SK-N-SH treated with all-trans-retinoic acid at 6 μM for 48 hours (cell line): ENCODE results near the gene DDX24.

Experiments
- ARNTL ChIP-seq: fragments of 450-650 bp; formaldehyde crosslinking; IDR thresholded peaks from 2 replicates; pipeline ENCODE4 v1.5.0; 2020; ENCODE audit warnings: low read depth, mild to moderate bottlenecking, moderate library complexity, borderline replicate concordance
- BACH2 ChIP-seq: fragments of 250-450 bp; sonication (Bioruptor Pico); IDR thresholded peaks from 2 replicates; pipeline ENCODE4 v1.9.0; 2021; ENCODE audit warnings: mild to moderate bottlenecking, borderline replicate concordance
- CSDC2 ChIP-seq: fragments of 250-450 bp; sonication (Bioruptor Pico); IDR thresholded peaks from 2 replicates; pipeline ENCODE4 v1.5.0; 2020; ENCODE audit warnings: mild to moderate bottlenecking, moderate library complexity
- ESRRG ChIP-seq: fragments of 250-450 bp; sonication (Bioruptor Pico); IDR thresholded peaks from 2 replicates; pipeline ENCODE4 v1.6.1; 2021; ENCODE audit warnings: mild to moderate bottlenecking
- RARB ChIP-seq: fragments of 250-450 bp; sonication (Bioruptor Pico); IDR thresholded peaks from 2 replicates; pipeline ENCODE4 v1.8.0; 2021; ENCODE audit warnings: mild to moderate bottlenecking, moderate library complexity
- SNAI2 ChIP-seq: fragments of 250-450 bp; sonication (Bioruptor Pico); IDR thresholded peaks from 2 replicates; pipeline ENCODE4 v1.5.0; 2020; ENCODE audit warnings: mild to moderate bottlenecking, moderate library complexity
- ZFP3 ChIP-seq: fragments of 250-450 bp; sonication (Bioruptor Pico); IDR thresholded peaks from 2 replicates; pipeline ENCODE4 v1.5.0; 2020; ENCODE audit warnings: mild to moderate bottlenecking, moderate library complexity
- ZFP30 ChIP-seq: fragments of 450-650 bp; formaldehyde crosslinking; IDR thresholded peaks from 2 replicates; pipeline ENCODE4 v1.5.0; 2022; ENCODE audit warnings: mild to moderate bottlenecking, moderate library complexity
- ZNF8 ChIP-seq: fragments of 450-650 bp; formaldehyde crosslinking; IDR thresholded peaks from 2 replicates; pipeline ENCODE4 v1.5.0; 2020; ENCODE audit warnings: mild to moderate bottlenecking, moderate library complexity
- TF ChIP-seq, protein P1 (sequence below): fragments of 250-450 bp; sonication (Bioruptor Pico); IDR thresholded peaks from 2 replicates; pipeline ENCODE4 v1.5.1; 2020; ENCODE audit warnings: low read depth, mild to moderate bottlenecking, moderate library complexity
- TF ChIP-seq, protein P2 (sequence below): fragments of 250-450 bp; sonication (Bioruptor Pico); IDR thresholded peaks from 2 replicates; pipeline ENCODE4 v1.8.0; 2021; ENCODE audit warnings: low read depth, mild to moderate bottlenecking, moderate library complexity, borderline replicate concordance
- TF ChIP-seq, protein P3 (sequence below): fragments of 250-450 bp; sonication (Bioruptor Pico); IDR thresholded peaks from 2 replicates; pipeline ENCODE4 v1.8.0; 2020; ENCODE audit warnings: mild to moderate bottlenecking, moderate library complexity, borderline replicate concordance

DNA sequence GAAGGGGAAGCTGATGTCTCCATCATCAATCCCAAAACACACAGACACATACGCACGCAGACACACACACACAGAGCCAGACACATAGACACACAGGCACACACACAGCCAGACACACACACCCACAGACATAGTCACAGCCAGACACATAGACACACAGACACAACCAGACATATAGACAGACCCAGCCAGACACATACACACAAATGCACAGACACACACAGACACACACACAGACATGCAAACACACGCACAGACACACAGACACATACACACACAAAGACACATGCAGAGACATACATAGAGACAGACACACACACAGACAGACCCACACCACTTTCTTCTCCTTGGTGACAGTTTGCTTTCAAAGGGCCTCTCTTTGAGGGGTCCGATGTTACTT is 77.6 kb downstream of the DDX24 start:
- TF ChIP-seq CSDC2 (CRISPR knock-in tag) = no peak
- TF ChIP-seq, protein P1, sequence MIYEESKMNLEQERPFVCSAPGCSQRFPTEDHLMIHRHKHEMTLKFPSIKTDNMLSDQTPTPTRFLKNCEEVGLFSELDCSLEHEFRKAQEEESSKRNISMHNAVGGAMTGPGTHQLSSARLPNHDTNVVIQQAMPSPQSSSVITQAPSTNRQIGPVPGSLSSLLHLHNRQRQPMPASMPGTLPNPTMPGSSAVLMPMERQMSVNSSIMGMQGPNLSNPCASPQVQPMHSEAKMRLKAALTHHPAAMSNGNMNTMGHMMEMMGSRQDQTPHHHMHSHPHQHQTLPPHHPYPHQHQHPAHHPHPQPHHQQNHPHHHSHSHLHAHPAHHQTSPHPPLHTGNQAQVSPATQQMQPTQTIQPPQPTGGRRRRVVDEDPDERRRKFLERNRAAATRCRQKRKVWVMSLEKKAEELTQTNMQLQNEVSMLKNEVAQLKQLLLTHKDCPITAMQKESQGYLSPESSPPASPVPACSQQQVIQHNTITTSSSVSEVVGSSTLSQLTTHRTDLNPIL (CRISPR knock-in tag) = no peak
- no peak for TF ChIP-seq ARNTL
- no peak for TF ChIP-seq ZFP3
- TF ChIP-seq, protein P2, sequence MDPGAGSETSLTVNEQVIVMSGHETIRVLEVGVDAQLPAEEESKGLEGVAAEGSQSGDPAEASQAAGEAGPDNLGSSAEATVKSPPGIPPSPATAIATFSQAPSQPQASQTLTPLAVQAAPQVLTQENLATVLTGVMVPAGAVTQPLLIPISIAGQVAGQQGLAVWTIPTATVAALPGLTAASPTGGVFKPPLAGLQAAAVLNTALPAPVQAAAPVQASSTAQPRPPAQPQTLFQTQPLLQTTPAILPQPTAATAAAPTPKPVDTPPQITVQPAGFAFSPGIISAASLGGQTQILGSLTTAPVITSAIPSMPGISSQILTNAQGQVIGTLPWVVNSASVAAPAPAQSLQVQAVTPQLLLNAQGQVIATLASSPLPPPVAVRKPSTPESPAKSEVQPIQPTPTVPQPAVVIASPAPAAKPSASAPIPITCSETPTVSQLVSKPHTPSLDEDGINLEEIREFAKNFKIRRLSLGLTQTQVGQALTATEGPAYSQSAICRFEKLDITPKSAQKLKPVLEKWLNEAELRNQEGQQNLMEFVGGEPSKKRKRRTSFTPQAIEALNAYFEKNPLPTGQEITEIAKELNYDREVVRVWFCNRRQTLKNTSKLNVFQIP = no peak
- TF ChIP-seq SNAI2 = no peak
- TF ChIP-seq RARB (CRISPR knock-in tag) = no peak
- TF ChIP-seq, protein P3, sequence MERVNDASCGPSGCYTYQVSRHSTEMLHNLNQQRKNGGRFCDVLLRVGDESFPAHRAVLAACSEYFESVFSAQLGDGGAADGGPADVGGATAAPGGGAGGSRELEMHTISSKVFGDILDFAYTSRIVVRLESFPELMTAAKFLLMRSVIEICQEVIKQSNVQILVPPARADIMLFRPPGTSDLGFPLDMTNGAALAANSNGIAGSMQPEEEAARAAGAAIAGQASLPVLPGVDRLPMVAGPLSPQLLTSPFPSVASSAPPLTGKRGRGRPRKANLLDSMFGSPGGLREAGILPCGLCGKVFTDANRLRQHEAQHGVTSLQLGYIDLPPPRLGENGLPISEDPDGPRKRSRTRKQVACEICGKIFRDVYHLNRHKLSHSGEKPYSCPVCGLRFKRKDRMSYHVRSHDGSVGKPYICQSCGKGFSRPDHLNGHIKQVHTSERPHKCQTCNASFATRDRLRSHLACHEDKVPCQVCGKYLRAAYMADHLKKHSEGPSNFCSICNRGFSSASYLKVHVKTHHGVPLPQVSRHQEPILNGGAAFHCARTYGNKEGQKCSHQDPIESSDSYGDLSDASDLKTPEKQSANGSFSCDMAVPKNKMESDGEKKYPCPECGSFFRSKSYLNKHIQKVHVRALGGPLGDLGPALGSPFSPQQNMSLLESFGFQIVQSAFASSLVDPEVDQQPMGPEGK = no peak
- TF ChIP-seq ZNF8 (CRISPR knock-in tag) = no peak
- no peak for TF ChIP-seq ESRRG (CRISPR knock-in tag)
- TF ChIP-seq BACH2 (CRISPR knock-in tag) = no peak
- no peak for TF ChIP-seq ZFP30
